ENCODE measurements around the gene CMSS1. TPM values are rescaled to one million over a fixed set of nuclear protein-coding genes. Genes with fewer than 3 reads are reported as not detected.

The CMSS1 gene
- total and polyA plus RNA-seq, 4 donors: 3.8 to 19.5 (median 7.5) TPM

DNA sequence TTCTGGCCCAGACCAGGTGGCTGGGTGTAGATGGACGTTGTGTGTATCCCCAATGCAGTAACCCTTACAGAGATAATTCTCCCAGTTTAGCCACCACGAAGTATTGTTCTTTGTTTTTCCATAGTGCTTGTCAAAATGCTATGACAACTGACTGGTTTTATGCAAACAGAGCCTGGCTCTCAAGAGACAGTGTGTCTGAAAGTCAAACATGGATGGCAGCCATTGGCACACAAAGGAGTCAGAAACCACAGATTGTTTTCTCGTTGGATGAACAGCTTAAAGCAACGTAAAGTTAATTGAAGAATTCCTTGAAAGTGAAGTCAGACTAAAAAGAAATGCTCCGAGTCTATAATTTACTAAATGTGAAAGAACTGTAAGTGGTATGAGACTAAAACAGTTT, 205.5 kb downstream of the CMSS1 start:
- no peaks in the 10 kb centered on the region for H3K9me3 ChIP-seq (ENCODE audit: control insufficient read depth in 4 of 4, low read length in 3 of 4)
- H3K36me3 ChIP-seq (ENCODE audit: control insufficient read depth in 4 of 4, insufficient read depth in 3 of 4, low read depth in 1 of 4, low read length in 3 of 4): peaks cover 0 to 2% (median 0%) of the 10 kb centered on the region in 4 donors
- no peak for TF ChIP-seq ATF3 (IDR thresholded peaks at IDR 0.05)
- H3K4me3 ChIP-seq (ENCODE audit: low read depth in 1 of 3, low read length in 3 of 3): no peak overlapping the region
- H3K27me3 ChIP-seq (ENCODE audit: control insufficient read depth in 4 of 4, insufficient read depth in 4 of 4, low read length in 3 of 4): no peaks in the 10 kb centered on the region
- no peaks in the 10 kb centered on the region for H3K4me1 ChIP-seq (ENCODE audit: control insufficient read depth in 4 of 4, insufficient read depth in 4 of 4, low read length in 3 of 4)
- no peak for DNase-seq (ENCODE audit: low spot score)
- H3K9ac ChIP-seq (ENCODE audit: low read depth in 1 of 2, low read length in 2 of 2): no peak overlapping the region
- 76% methylated on average over 5 of the region's 5 CpGs for WGBS
- H3K27ac ChIP-seq (ENCODE audit: low read depth in 1 of 2, low read length in 2 of 2): no peak overlapping the region

GRCh38 chr3:100023595-100023994, 205.9 kb downstream of the CMSS1 start:
- 97% methylated on average over 1 of the region's 1 CpG for WGBS
- Histone ChIP-seq H3K36me3 (ENCODE audit: control insufficient read depth in 4 of 4, insufficient read depth in 3 of 4, low read depth in 1 of 4, low read length in 3 of 4) (peaks cover 0 to 2% (median 0%) of the 10 kb centered on the region in 4 donors), H3K4me3 (ENCODE audit: low read depth in 1 of 3, low read length in 3 of 3) (no peak overlapping the region), H3K27me3 (ENCODE audit: control insufficient read depth in 4 of 4, insufficient read depth in 4 of 4, low read length in 3 of 4) (no peaks in the 10 kb centered on the region), H3K27ac (ENCODE audit: low read depth in 1 of 2, low read length in 2 of 2) (no peak overlapping the region), H3K9ac (ENCODE audit: low read depth in 1 of 2, low read length in 2 of 2) (no peak overlapping the region), H3K4me1 (ENCODE audit: control insufficient read depth in 4 of 4, insufficient read depth in 4 of 4, low read length in 3 of 4) (no peaks in the 10 kb centered on the region), H3K9me3 (ENCODE audit: control insufficient read depth in 4 of 4, low read length in 3 of 4) (no peaks in the 10 kb centered on the region)
- no peak for DNase-seq (ENCODE audit: low spot score)
- TF ChIP-seq FOXA2 (IDR thresholded peaks at IDR 0.05) (no peak), RXRA (IDR thresholded peaks at IDR 0.05) (no peak), HNF4G (IDR thresholded peaks at IDR 0.05) (no peak), HNF4A (conservative IDR thresholded peaks at IDR 0.05) (no peak), GABPA (IDR thresholded peaks at IDR 0.05 in 1 of 2, conservative IDR thresholded peaks at IDR 0.05 in 1 of 2) (no peak), RAD21 (IDR thresholded peaks at IDR 0.05) (no peak)

DNA sequence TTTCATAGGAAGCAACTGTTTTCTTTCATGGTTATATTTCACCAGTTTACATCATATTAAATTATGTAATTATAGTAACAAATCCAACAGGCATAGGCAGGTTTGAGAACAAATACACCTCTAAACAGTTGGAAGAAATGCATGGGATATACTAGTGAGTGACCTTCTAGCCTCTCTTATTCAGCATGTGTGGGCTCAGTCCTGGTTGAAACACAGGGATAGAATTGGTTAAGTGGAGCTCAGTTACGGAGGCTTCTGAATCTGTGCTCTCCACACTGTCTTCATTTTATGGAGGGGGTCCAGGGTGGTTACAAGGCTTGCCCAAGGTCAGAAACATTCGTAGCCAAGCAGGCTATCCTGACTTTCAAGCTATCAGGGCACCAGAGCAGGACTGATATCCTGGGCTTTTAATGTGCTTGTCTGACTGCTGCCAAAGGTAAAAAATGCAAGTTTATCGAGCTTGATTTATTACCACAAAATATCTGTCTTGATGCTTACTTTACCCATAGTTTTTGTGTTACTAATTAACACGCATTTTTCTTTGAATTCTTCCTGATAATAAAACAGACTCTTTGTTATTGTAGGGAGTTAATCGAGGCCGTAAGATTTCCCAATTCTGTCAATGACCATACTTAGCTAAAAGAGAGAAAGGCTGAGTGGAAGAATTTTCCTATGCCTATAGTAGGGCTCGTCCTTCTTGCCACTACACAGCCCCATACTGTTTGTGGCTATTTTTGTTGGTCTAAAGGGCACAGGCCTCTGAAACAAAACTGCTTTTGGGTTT, 207.1 kb downstream of the CMSS1 start:
- TF ChIP-seq HNF4A (conservative IDR thresholded peaks at IDR 0.05) (peak; percentile 40 to 47), RXRA (IDR thresholded peaks at IDR 0.05) (no peak), RAD21 (IDR thresholded peaks at IDR 0.05) (peak; percentile 27 to 28), ZBTB33 (IDR thresholded peaks at IDR 0.05) (no peak), HNF4G (IDR thresholded peaks at IDR 0.05) (no peak), CTCF (IDR thresholded peaks at IDR 0.05; ENCODE audit: low read depth, low read length, missing input control) (no peak), SP1 (IDR thresholded peaks at IDR 0.05) (peak; percentile 60), GABPA (IDR thresholded peaks at IDR 0.05 in 1 of 2, conservative IDR thresholded peaks at IDR 0.05 in 1 of 2) (no peak)
- H3K9ac ChIP-seq (ENCODE audit: low read depth in 1 of 2, low read length in 2 of 2): no peak overlapping the region
- peaks cover 0 to 2% (median 0%) of the 10 kb centered on the region in 4 donors for H3K36me3 ChIP-seq (ENCODE audit: control insufficient read depth in 4 of 4, insufficient read depth in 3 of 4, low read depth in 1 of 4, low read length in 3 of 4)
- no peaks in the 10 kb centered on the region for H3K4me1 ChIP-seq (ENCODE audit: control insufficient read depth in 4 of 4, insufficient read depth in 4 of 4, low read length in 3 of 4)
- no peaks in the 10 kb centered on the region for H3K27me3 ChIP-seq (ENCODE audit: control insufficient read depth in 4 of 4, insufficient read depth in 4 of 4, low read length in 3 of 4)
- H3K9me3 ChIP-seq (ENCODE audit: control insufficient read depth in 4 of 4, low read length in 3 of 4): no peaks in the 10 kb centered on the region
- peak overlapping the region in 1 of 2 donors; percentile 26 for H3K27ac ChIP-seq (ENCODE audit: low read depth in 1 of 2, low read length in 2 of 2)
- DNase-seq (ENCODE audit: low spot score): no peak
- 50% methylated on average over 7 of the region's 7 CpGs for WGBS
- no peak overlapping the region for H3K4me3 ChIP-seq (ENCODE audit: low read depth in 1 of 3, low read length in 3 of 3)
